Activated CD8-positive, alpha-beta memory T cell treated with anti-CD3 and anti-CD28 coated beads, Interleukin-2, amount 10 ng/mL, durations not matched to agents 7 days and 5 days (primary cell): ENCODE results near the gene EIF3L. TPM values are rescaled to one million over a fixed set of nuclear protein-coding genes. Genes with fewer than 3 reads are reported as not detected.
"Not testable (repeated sequence)": the region's sequence is repeated elsewhere in the genome, so short reads cannot be mapped to it uniquely, and the experiment has no call there.

Source experiments
- ATAC-seq: fragments of 150-1000 bp; cut with Tn5 transposase; one replicate; pipeline ENCODE4 v1.10.0; 2021; ENCODE audit warnings: moderate library complexity
- CTCF ChIA-PET: fragments of 350-600 bp; sonication (Branson Sonifier 250); formaldehyde crosslinking; loops from one replicate; lab custom pipeline; 2021; ENCODE audit warnings: antibody characterized with exemption; lab: Charles Lee
- DNase-seq: peaks from one replicate; pipeline ENCODE4 v3.0.0-alpha.2; 2020
- H3K27ac Mint-ChIP-seq: one replicate; pipeline ENCODE4 v1.8.0; 2021; ENCODE audit warnings: mild to moderate bottlenecking, mixed read lengths
- H3K27me3 Mint-ChIP-seq: one replicate; pipeline ENCODE4 v1.8.0; 2021; ENCODE audit warnings: mixed read lengths
- H3K36me3 Mint-ChIP-seq: one replicate; pipeline ENCODE4 v1.8.0; 2021; ENCODE audit warnings: mild to moderate bottlenecking, mixed read lengths
- H3K4me1 Mint-ChIP-seq: one replicate; pipeline ENCODE4 v1.8.0; 2021; ENCODE audit warnings: mixed read lengths
- H3K4me3 Mint-ChIP-seq: one replicate; pipeline ENCODE4 v1.8.0; 2021; ENCODE audit warnings: mild to moderate bottlenecking, moderate library complexity, mixed read lengths
- H3K9me3 Mint-ChIP-seq: one replicate; pipeline ENCODE4 v1.8.0; 2022; ENCODE audit warnings: low read depth, mixed read lengths
- total RNA-seq, 2 experiments: library from RNA; stranded (reverse); gene quantifications; one replicate each; pipeline ENCODE4 v1.2.3, GENCODE V29; 2021

The EIF3L gene
- 100 to 1,000 TPM; 218 to 370 TPM for total RNA-seq

DNA sequence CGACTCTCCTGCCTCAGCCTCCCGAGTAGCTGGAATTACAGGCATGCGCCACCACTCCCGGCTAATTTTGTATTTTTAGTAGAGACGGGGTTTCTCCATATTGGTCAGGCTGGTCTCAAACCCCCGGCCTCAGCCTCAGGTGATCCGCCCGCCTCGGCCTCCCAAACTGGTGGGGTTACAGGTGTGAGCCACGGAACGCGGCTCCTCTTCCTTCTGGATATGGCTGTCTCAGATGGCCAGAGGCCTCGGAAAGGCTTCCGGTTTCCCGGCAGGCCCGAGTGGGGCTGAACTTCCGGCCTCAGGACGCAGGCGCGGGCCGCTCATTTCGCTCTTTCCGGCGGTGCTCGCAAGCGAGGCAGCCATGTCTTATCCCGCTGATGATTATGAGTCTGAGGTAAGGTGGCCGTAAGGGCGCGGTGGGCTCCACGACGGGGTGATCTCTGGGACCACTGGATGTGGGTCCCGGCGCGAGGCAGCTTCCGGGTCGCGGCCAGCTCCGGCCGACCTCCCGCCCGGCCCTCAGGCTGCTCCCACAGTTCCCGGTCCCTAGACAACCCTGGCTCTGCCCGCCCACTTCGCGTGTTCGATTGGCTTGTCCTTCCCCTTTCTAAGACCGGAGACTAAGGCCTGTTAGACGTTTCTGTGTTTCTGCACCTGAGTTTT lies at the start of gene EIF3L:
TSS of gene EIF3L (plus strand) at position 331 of the 663 bp plus-strand sequence. CDS start at position 362, 31 bp downstream.
- Mint-ChIP-seq H3K4me3 (peak within 1 kb of the TSS; percentile 93), H3K36me3 (peaks cover 29% of the 10 kb centered on the region), H3K27ac (peak within 1 kb of the TSS; percentile 96), H3K4me1 (peaks cover 50% of the 10 kb centered on the region), H3K27me3 (no peaks in the 10 kb centered on the region), H3K9me3 (no peaks in the 10 kb centered on the region)
- DNase-seq (peak; percentile 94), ATAC-seq (peak; percentile 80)
- CTCF ChIA-PET, result interaction anchor here (0.7 to 4.6 kb wide), 5 partner anchors 9 to 82 kb away, joined by 3 to 28 read pairs (median 4); no protein-coding TSS in a partner anchor

GRCh38 chr22:37799979-37800378 lies 49.2 kb upstream of the EIF3L start:
- CTCF ChIA-PET, H3K36me3 Mint-ChIP-seq, DNase-seq, H3K4me3 Mint-ChIP-seq, H3K9me3 Mint-ChIP-seq, ATAC-seq, H3K27ac Mint-ChIP-seq: not testable (repeated sequence)
- peaks cover 39% of the 10 kb centered on the region for H3K27me3 Mint-ChIP-seq
- peaks cover 12% of the 10 kb centered on the region for H3K4me1 Mint-ChIP-seq

DNA sequence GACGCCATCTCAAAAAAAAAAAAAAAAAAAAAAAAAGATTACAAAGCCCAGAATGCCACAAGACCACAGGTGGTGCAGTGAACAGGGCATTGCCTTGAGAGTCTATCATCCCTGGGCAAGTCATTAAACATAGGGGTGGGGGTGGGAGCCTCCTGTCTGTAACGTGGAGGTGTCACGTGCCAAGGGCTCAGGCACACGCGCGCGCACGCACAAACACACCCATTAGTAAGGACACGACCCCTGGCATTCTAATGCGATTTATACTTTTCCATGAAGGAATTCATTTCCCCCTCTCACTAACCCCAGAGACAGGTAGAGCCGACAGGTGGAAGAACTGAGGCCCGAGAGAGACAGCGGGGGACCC lies 47.3 kb upstream of the EIF3L start:
- Mint-ChIP-seq H3K27ac (no peak overlapping the region), H3K4me1 (peaks cover 26% of the 10 kb centered on the region), H3K9me3 (no peaks in the 10 kb centered on the region), H3K36me3 (no peaks in the 10 kb centered on the region), H3K27me3 (peaks cover 56% of the 10 kb centered on the region), H3K4me3 (peak overlapping the region; percentile 52)
- DNase-seq (no peak), ATAC-seq (no peak)
- CTCF ChIA-PET, result interaction anchor here (1.6 kb wide), 1 partner anchor 15 kb away, joined by 7 read pairs; no protein-coding TSS in a partner anchor

DNA sequence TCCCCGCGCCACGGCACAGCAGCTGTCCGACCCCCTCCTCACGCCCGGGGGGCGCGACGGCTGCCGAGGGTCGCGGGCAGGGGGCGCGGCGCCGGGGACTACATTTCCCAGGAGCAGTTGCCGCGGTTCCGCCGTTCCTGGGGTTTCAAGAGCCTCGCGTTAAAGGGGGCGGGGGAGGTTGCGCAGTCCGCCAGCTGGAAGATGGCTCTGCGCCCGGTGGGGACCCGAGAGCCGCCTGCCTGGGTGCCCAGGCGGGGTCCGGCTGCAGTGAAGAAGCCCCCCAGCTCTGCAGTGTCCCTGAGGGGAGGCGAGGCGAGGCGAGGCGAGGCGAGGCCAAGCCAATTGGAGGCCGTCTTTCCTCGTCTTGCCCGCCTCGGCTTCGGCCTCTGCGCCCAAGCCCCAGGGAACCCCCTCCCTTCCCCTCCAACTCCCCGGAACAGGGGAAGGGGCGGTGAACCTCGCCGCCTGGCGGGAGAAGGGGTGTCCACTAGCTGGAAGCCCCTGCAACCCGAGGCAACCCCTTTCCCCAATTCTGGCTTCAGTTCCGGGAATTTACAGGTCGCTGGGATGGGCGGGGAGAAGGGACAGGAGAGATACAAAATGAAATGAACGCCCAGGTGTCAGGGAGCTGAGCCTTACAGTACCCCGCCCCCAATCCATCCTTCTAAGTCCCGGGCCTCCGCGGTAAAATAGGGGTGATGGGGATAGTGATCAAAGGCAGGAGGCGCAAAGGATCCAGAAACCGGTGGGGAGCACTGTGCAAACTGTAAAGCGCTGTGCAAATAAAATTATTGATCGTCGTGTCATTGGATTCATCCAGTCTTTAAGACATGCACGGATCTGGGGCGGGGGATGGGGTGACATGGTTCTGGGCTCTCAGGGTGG lies 46.7 kb upstream of the EIF3L start:
- H3K4me1 Mint-ChIP-seq, result peaks cover 27% of the 10 kb centered on the region
- H3K27me3 Mint-ChIP-seq, result peaks cover 62% of the 10 kb centered on the region
- no peaks in the 10 kb centered on the region for H3K36me3 Mint-ChIP-seq
- no peak overlapping the region for H3K27ac Mint-ChIP-seq
- no peaks in the 10 kb centered on the region for H3K9me3 Mint-ChIP-seq
- H3K4me3 Mint-ChIP-seq, result peak overlapping the region; percentile 56
- ATAC-seq, result no peak
- CTCF ChIA-PET, result interaction anchor here (1.6 kb wide), 1 partner anchor 14 kb away, joined by 7 read pairs; no protein-coding TSS in a partner anchor
- no peak for DNase-seq

- no peaks in the 10 kb centered on the region for H3K36me3 Mint-ChIP-seq
- ATAC-seq (no peak), DNase-seq (no peak)
- CTCF ChIA-PET, result interaction anchor here (1.6 kb wide), 1 partner anchor 14 kb away, joined by 7 read pairs; no protein-coding TSS in a partner anchor
- H3K27me3 Mint-ChIP-seq, result peaks cover 60% of the 10 kb centered on the region
- H3K4me1 Mint-ChIP-seq, result peaks cover 28% of the 10 kb centered on the region
- peak overlapping the region; percentile 56 for H3K4me3 Mint-ChIP-seq
- no peak overlapping the region for H3K27ac Mint-ChIP-seq
- no peaks in the 10 kb centered on the region for H3K9me3 Mint-ChIP-seq
These were observed 46.0 kb upstream of the EIF3L start for GRCh38 chr22:37803195-37803638.

- Mint-ChIP-seq H3K9me3 (no peaks in the 10 kb centered on the region), H3K27me3 (peaks cover 62% of the 10 kb centered on the region), H3K36me3 (no peaks in the 10 kb centered on the region), H3K4me1 (peaks cover 30% of the 10 kb centered on the region), H3K4me3 (peak overlapping the region; percentile 46), H3K27ac (no peak overlapping the region)
- CTCF ChIA-PET, result interaction anchor here (1.1 to 2.1 kb wide), 3 partner anchors 13 to 197 kb away, joined by 3 to 16 read pairs (median 7); no protein-coding TSS in a partner anchor
- no peak for ATAC-seq
- DNase-seq, result no peak
These were observed 45.4 kb upstream of the EIF3L start for GRCh38 chr22:37803639-37804351.

DNA sequence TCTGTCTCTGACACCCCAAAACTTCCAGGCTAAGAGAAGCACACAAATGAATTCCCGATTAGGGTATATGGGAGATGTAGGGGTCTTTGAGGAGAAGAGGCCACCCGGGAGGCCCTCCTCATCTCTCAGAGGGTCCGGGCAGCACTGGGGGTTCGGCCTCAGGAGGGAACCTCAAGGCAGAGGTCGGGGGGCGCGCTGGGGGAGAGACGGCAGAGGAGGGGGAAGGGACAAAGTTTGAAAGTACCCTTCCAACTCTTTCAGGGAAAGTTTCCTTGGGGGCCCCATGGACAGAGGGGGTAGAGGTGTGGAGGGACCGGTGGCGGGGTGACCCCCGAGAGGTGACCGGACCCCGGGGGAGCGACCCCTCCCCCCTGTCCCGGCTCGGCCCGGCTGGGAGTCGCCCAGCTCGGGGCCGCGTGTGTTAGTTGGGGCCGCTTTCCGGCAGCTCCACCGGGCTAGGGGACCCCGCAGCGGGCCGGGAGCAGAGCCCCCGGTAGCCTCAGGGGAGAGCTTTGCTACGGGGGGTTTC lies 44.8 kb upstream of the EIF3L start:
- no peak for DNase-seq
- H3K4me3 Mint-ChIP-seq, result peak overlapping the region; percentile 46
- H3K36me3 Mint-ChIP-seq, result no peaks in the 10 kb centered on the region
- no peaks in the 10 kb centered on the region for H3K9me3 Mint-ChIP-seq
- H3K4me1 Mint-ChIP-seq, result peaks cover 33% of the 10 kb centered on the region
- CTCF ChIA-PET, result interaction anchor here (0.9 to 2.1 kb wide), 3 partner anchors 14 to 197 kb away, joined by 3 to 16 read pairs (median 3); no protein-coding TSS in a partner anchor
- H3K27ac Mint-ChIP-seq, result no peak overlapping the region
- ATAC-seq, result no peak
- H3K27me3 Mint-ChIP-seq, result peaks cover 62% of the 10 kb centered on the region

GRCh38 chr22:37804881-37805809 lies 44.1 kb upstream of the EIF3L start:
- Mint-ChIP-seq H3K36me3 (no peaks in the 10 kb centered on the region), H3K27ac (no peak overlapping the region), H3K4me1 (peaks cover 35% of the 10 kb centered on the region), H3K27me3 (peaks cover 61% of the 10 kb centered on the region), H3K9me3 (no peaks in the 10 kb centered on the region), H3K4me3 (peak overlapping the region; percentile 69)
- DNase-seq (peak; percentile 77), ATAC-seq (peak; percentile 18)
- CTCF ChIA-PET, result interaction anchor here (0.7 to 2.1 kb wide), 4 partner anchors 13 to 198 kb away, joined by 3 to 16 read pairs (median 3); no protein-coding TSS in a partner anchor

GRCh38 chr22:37805810-37806277 lies 43.4 kb upstream of the EIF3L start:
- Mint-ChIP-seq H3K36me3 (no peaks in the 10 kb centered on the region), H3K4me3 (peak overlapping the region; percentile 69), H3K4me1 (peaks cover 35% of the 10 kb centered on the region), H3K27me3 (peaks cover 57% of the 10 kb centered on the region), H3K27ac (no peak overlapping the region), H3K9me3 (no peaks in the 10 kb centered on the region)
- DNase-seq (no peak), ATAC-seq (no peak)
- CTCF ChIA-PET, result interaction anchor here (2.1 kb wide), 1 partner anchor 12 kb away, joined by 16 read pairs; no protein-coding TSS in a partner anchor

DNA sequence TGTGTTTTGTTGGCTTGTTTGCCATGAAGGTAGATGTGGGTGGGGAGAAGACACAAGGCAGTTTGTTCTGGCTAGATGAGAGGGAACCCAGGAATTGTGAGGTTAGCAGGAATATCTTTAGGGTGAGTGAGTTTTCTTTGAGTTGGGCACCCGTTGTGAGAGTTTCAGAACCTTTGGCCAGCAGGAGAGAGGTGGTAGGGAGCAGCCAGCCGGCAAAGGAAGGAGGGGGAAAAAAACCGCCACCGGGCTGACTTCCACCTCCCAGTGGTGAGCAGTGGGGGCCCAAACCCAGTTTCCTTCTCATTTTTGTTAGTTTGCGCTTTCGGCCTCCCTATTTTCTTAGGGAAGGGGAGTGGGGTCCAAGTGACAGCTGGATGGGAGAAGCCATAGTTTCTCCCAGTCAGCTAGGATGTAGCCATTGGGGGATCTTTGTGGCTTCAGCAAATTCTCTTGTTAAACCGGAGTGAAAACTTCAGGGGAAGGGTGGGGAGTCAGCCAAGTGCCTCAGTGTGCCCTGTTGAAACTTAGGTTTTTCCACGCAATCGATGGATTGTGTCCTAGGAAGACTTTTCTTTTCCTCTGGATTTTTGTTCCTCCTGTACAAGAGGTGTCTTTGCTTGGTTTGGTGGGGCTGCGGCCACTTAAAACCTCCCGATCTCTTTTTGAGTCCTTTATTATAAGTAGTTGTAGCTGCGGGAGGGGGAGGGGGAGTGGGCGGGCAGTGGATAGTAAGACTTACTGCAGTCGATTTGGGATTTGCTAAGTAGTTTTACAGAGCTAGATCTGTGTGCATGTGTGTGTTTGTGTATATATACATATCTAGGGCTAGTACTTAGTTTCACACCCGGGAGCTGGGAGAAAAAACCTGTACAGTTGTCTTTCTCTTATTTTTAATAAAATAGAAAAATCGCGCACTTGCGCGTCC lies 42.5 kb upstream of the EIF3L start:
- no peaks in the 10 kb centered on the region for H3K9me3 Mint-ChIP-seq
- peaks cover 35% of the 10 kb centered on the region for H3K4me1 Mint-ChIP-seq
- H3K4me3 Mint-ChIP-seq, result peak overlapping the region; percentile 69
- CTCF ChIA-PET, result interaction anchor here (0.8 to 4.8 kb wide), 5 partner anchors 12 to 121 kb away, joined by 3 to 61 read pairs (median 4); partner anchors contain the start of genes ANKRD54 and NOL12
- no peak for DNase-seq
- ATAC-seq, result no peak
- peaks cover 54% of the 10 kb centered on the region for H3K27me3 Mint-ChIP-seq
- no peaks in the 10 kb centered on the region for H3K36me3 Mint-ChIP-seq
- no peak overlapping the region for H3K27ac Mint-ChIP-seq
